ENCODE data around the gene BCL7A.

DNA sequence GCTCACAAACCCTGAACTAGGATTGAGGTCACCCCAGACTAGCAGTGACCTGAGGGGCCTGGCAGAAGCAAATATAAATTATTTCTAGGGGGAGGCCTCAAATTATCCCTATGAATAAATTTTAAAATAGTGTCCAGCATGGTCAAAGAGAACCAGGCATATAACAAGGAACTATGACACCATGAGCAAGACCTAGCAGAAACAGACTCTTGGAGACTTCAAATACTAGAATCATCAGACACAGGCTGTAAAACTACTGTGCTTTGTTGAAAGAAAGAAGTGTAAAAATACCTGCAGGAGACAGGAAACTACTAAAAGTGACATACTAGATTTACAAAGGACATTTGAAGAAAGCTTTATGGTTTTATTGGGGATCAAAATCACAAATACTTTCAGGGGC, 3.2 kb upstream of the BCL7A start:
- TF ChIP-seq, protein P1, sequence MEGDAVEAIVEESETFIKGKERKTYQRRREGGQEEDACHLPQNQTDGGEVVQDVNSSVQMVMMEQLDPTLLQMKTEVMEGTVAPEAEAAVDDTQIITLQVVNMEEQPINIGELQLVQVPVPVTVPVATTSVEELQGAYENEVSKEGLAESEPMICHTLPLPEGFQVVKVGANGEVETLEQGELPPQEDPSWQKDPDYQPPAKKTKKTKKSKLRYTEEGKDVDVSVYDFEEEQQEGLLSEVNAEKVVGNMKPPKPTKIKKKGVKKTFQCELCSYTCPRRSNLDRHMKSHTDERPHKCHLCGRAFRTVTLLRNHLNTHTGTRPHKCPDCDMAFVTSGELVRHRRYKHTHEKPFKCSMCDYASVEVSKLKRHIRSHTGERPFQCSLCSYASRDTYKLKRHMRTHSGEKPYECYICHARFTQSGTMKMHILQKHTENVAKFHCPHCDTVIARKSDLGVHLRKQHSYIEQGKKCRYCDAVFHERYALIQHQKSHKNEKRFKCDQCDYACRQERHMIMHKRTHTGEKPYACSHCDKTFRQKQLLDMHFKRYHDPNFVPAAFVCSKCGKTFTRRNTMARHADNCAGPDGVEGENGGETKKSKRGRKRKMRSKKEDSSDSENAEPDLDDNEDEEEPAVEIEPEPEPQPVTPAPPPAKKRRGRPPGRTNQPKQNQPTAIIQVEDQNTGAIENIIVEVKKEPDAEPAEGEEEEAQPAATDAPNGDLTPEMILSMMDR (IDR thresholded peaks at IDR 0.05), result no peak
- TF ChIP-seq EZH2 (IDR thresholded peaks at IDR 0.05; ENCODE audit: borderline replicate concordance, insufficient read depth, low read depth, low read length, poor library complexity, severe bottlenecking), result no peak

Data from B cell (primary cell).